Activated CD8-positive, alpha-beta memory T cell treated with anti-CD3 and anti-CD28 coated beads, Interleukin-2, amount 50 U/mL, for 48 hours (primary cell): ENCODE results near the gene ZDHHC8.
A peak's percentile ranks its signal among the peaks of the same experiment; 100 is the strongest.

ENCODE experiments used
- DNase-seq: peaks from one replicate; pipeline ENCODE4 v3.0.0-alpha.2; 2020

ZDHHC8 gene

DNA sequence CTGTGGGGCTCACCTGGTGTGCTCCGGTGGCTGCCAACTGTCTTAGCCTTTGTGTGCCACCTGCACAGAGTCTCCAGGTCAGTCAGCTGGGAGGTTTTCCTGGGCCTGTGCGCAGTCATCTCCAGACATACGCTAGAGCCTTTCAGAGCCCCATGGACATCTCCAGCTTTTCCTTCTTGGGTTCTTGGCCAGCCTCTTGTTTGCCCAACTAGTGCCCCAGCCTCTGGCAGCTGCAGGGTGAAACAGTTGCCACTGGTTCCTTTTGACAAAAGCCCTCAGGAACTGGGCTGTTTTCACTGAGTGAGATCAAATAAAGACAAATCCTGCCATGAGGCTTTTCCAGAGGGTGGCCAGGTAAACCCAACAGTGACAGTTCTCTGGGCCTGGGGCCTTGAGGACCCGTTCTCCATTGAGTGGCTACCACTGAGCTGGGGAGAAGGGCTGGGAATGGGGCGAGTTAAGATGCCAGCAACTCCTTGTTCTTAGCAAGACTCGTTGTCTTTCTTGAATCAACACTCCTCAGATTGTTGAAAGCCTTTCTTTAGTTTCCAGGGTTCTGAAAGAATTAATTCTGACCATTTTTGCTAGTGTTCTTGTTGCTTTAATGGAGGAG lies 32.4 kb upstream of the ZDHHC8 start:
- no peak for DNase-seq

DNA sequence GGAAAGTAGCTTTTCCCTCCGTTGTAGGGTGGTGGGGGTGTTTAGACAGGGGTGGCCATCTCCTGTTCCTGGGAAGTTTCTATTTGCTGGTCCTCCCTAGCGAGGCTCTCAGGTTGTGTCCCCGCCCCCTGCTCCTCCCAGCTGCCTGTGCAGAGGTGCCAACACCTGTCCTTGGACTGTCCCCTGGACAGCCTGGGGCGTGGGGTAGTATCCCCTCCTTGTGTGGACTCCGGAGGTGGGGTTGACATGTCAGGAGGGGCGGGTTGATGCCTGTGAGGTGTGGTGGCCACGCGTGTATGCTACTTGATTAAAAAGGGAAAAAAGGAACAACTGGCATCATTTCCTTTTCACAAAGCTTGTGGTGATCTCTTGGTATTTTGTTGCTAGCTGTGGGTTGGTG lies 30.0 kb upstream of the ZDHHC8 start:
- no peak for DNase-seq

DNA sequence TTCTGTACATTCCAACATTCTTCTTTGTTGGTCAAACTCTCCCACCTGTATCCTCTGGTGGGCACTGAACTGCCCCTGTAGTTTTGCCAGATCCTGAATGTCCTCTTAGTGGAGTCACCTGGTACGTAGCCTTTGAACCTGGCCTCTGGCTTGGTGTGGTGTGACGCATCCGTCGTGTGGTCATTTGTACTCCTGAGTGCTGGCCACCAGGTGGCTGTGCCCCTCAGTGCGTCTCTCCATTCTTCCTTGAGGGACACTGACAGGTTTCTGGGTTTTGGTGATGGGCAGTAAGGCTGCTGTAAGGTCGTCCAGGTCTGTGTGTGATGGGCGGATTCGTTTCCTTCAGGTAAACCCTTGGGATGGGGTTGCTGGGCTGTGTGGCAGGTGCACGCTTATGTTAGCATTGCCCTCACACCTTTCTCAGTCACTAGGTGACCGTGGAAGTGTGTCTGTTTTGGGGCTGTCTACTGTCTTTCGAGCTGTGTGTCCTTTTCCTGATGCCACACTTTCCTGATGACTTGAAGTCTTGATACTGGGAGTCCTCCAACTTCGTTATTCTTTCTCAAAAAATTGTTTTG lies 29.3 kb upstream of the ZDHHC8 start:
- DNase-seq = no peak

DNA sequence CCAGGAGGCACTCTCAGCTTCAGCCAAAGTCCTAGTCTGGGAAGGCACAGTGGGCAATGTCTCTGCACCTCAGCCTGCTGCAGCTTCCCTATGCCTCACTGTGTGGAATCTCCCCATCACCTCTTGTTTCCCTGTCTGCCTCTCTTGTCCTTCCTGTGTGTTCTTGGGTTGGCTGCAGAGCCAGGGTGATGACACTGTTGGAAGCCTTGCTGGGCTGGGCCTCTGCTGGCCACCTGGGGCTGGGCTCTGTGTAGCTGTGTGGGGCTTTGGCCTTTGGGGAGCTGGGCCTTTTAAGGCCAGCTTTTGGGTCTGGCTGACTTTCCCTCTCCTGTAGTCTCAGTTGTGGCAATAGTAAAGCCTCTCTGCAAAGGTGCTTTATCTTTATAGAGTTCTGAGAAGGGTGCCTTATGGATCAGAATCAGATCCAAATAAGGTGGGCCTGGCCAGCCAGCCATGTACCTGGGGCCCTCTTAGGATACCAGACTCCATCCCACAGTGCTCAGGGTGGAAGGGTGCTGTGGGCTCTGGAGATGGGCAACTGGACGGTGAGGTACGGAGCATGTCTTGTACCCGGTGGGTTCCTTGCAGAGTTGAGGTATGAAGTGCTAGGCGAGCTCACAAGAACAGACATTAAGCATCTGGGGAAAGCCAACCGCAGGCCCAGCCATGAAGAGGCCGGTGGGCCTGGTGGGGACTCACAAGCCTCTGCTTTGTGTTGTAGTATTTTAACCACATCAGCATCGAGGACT lies 26.0 kb upstream of the ZDHHC8 start:
- DNase-seq = no peak

DNA sequence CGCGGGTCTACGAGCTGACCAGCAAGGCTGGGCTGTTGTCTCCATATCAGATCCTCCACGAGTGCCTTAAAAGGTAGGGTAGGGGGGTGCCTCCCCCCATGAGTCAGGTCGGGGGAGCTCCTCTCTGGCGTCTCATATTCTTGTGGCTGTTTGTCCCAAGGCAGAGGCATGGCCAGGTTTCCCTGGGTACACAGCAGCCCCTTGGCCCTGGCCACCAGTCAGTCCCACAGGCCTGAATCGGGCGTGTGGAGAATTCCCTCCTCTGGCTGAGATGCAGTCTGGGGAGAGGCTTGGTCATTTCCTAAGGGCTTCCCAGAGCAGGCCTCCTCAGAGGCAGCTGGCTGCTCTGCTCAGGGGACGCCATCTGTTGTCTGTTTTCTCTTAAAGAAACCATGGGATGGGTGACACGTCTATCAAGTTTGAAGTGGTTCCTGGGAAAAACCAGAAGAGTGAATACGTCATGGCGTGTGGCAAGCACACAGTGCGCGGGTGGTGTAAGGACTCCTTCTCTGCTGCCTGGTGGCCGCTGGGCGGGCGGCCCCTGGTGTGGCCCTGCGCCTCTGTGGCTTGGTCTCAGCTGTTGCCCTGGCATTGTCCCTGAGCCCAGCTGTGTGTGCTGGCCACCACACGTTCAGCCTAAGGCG lies 25.3 kb upstream of the ZDHHC8 start:
- no peak for DNase-seq

DNA sequence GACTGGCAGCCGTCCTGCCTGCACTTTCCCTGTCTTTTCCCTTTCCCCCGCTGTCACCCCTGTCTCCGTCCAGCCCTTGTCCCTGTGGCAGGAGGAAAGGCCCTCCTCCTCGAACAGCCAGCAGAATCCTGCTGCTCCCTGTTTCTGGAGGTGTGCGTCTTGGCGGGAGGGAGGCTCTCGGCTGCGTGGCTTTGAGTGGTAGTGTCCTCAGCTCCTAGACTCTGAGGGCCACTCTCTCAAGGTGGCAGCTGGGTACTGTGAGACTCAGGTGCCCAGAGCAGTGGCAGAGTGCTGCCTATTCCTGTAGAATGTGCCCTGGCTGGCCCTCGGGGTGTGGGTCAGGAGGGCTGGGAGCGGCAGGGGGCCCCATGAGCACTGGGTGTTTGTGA lies 24.8 kb upstream of the ZDHHC8 start:
- no peak for DNase-seq

DNA sequence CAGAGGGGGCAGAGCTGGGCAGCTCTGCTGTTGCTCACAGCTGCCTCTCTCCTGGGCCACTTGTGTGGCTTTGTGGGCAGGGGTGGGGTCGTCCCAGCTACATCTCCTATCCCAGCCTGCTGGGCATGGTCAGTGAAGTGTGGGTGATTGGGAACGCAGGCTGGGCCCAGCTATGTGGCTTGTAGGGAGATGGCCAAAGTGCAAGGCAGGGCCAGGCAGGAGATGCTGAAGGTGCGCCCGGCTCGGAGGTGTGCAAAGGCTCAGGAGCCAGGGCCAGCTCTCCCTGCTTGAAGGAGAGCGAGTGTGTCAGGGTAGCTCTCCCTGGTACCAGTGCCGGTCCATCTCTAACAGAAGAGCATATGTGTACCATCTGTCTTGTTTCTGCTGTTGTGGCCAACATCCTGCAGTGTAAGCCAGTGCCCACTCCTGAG lies 24.1 kb upstream of the ZDHHC8 start:
- DNase-seq = no peak

DNA sequence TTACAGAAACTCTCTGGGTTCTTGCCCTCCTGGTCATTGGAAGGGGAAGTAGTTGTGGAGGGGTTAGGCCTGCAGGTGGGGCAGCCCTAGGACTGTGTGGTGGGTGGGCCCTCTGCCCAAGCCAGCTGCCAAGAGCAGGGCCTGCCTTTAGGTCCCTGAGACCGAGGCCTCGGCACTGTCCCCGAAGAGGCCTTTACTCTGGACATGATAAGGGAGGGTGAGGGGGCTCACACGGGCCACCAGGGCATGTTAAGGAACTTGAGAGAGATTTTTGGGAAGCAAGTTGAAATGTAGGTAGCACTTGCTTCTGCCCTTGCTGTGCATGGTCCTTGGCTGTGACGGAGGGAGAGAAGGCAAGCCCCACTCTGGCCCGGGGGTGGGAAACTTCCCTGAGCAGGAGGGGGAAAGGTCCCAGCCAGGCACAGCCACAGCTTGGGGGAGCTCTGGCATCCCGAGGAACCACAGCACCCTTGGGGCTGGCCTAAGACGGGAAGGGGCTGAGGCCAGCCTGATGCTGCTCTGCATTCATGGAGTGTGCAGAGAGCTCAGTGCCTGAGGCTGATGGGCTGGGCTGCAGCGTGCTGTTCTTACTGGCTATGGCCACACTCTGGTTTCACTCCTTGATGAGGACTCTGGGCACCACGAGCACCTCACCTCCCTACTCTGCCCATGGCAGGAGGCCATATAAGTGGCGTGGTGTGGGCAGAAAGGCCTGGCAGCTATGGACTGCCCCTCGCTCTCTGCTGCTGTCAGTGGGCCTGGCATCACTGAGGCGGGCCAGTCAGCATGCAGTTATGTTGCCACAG lies 23.4 kb upstream of the ZDHHC8 start:
- no peak for DNase-seq

DNA sequence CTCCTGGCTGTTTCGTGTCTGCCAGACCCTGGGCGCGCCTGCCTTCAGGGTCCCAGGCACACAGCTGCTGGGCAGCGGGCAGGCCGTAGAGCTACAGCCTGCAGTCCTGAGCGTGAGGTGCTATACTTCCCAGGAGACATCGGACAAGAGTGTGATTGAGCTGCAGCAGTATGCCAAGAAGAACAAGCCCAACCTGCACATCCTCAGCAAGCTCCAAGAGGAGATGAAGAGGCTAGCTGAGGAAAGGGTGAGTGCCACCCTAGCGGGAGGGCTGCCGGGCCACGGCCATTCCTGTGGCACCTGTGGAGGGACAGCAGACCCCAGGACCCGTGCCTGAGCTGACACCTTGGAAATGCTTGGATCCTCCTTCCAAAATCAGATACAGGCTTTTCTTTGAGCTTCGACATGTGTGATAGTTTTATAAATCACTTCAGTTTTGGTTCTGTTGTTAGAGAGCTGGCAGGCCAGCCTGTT lies 22.8 kb upstream of the ZDHHC8 start:
- no peak for DNase-seq

DNA sequence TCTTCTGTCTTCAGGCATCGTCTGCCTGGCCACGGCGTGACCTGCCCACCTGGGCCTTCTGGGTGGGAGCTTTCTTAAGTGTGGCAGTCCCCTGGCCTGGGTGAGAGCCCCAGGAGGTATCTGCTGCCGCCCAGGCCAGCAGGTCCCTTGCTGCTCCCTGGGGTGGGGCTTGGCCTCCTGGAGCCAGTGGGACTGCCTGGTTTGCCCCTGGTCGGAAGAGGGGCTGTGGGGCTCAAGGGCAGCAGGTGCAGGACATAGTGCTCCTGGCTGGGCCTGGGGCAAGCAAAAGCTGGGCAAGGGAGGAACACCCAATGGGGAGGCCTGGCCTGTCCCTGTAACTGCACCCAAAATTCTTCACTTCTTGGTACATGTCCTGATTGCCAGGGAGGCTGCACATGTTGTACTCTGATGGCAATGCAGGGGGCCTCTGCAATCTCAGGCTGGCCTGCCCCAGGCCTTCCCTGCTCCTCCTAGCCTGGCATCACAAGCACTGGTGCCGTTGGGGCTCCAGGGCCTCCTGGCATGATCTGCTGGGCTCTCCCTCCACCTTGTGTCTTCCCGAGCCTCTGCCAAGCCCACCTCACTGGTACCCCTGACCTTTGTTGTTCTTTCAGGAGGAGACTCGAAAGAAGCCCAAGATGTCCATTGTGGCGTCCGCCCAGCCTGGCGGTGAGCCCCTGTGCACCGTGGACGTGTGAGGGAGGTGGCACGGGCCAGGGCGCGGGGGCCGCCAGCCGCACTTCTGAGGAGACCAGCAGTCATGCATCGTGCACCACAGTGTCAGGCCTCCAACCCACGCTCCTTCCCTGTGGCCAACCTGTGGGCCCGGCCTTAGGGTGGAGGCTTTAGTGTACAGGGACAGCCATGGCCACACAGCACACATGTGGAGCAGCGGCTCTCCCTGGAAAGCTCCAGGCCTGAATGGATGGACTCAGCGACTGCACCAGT lies 21.9 kb upstream of the ZDHHC8 start:
- no peak for DNase-seq

DNA sequence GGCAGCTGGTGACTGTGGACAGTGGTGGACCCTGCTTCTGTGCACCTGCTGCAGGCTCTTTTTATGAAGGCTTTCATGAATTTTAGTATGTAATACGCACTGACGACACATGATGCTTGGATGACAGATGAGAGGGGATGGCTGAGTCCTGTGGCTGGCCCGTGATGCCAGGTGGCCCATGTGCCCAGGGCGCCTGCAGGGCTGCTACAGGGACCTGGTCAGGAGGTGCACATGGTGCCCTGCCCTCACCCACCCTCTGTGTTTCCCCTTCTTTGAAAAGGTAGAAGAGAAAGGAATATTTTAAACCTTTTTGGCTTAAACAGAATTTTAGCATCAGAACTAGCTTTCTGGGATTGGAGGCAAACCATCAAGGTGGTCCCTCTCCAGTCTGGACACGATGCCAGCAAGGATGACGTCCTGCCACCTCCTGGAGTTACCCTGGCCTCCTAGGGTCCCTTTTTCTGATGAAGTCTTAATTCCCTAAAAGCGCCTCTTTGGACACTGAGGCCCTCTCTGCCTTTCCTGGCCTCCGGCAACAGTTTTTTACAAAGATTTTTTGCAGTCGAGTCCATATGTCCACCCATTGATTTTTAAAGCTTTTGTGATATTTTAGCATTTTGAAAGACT lies 21.1 kb upstream of the ZDHHC8 start:
- no peak for DNase-seq

DNA sequence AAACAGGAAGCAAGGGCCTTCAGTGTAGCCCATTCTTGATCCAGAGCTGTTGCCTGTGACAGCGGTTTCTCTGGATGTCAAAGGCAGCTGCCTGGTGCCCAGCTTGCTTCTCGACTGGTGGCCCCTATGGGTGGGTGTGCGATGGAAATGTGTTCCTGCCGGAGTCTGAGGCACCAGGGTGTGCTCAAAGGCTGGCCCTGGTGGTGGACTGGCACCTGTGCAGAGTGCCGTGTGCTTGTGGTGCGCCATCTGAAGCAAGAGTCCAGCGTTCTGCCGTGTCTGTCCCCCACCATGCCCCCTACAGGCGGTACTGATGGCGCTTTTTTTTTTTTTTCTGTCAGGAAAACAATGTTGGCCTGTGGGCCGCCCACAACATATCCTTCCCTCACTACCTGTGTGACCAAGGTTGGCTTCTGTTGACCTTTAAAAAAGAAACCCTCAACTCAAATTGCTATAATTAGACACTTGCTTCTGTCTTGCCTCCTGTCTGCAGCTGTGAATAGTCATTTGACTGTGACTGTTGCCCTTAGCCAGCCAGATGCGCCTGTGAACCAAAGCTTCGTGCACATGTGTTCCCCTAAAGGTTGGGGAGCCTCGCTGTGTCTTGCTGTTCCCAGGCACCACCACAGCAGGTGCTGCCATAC lies 20.4 kb upstream of the ZDHHC8 start:
- peak; percentile 69 for DNase-seq

DNA sequence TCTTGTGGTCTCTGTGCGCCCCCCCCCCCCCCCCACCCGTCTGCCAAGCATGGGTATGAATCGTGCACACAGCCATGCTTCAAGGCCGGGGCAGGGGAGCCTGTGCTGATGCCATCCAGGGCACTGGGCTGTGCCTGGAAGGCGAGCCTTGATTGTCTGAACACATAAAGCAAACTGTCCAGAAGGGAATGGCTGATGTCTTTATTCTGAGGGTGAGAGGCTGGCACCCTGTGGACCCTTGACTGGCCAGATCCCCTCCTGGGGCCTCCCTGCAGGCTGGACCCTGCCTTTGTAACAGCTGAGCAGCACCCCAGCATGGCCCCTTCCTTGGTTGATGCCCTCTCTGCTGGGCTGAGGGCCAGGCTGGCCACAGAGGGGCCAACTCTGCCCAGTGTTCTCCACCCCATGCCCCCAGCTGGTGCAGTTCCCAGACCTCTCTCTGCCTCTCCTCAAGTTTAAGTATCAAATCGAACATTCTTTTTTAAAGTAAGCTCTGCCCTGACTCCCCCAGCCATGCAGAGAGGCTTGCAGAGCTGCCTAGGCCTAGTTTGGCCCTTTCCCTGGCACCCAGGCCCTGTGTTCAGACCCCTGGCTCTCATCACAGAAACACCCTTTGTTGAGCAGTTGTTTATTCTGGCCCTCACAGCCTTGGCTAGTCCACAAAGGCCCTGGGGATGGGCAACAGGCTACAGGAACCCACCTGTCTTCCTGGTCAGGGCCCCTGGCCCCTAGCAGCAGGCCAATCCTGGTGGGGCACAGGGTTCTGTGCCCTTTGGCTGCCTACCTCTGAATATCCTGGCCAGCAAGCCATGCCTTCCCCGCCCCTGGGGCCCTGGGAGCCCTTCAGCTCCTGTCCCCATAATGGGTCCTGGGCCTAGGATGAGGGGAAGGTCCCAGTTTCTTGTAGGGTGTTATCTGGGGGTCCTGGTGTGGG lies 19.6 kb upstream of the ZDHHC8 start:
- no peak for DNase-seq

DNA sequence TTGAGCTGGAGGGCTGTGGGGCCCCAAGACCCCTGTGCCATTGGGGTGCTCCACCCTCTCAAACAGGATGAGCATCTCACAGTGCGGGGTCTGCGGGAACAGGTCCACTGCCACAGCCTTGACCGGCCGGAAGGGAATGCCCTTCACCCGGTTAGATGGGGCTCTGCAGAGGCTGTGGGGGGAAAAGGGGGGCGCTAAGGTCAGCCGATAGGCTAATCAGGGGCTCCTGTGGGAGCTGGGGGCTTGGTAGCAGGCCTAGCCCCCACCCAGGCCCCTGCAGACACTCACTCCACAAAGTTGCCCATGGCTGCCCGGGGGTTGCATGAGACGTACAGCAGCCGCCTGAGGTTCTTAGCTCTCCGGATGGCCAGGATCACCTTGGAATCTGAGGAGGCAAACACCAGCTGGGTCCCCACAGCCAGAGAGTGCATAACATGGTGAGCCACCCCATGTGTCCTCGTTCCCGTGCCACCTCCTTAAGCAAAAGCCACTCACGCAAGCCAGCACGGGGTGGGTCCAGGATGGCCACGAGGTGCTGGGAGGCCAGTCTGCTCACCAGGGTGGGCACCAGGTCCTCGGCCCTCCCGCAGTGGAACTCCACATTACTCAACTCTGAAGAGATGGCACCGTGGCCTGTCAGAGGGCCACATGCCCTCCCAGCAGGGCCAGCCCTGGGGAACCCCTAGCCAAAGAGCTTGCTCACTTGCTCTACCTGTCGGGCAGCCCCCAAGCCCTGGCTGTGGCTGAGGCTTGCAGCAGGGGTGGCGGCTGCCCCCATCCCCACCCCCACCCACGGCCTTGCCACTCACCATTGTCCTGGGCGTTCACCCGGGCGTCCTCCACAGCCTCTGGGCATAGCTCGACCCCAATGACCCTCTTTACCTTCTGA lies 18.7 kb upstream of the ZDHHC8 start:
- DNase-seq = no peak

DNA sequence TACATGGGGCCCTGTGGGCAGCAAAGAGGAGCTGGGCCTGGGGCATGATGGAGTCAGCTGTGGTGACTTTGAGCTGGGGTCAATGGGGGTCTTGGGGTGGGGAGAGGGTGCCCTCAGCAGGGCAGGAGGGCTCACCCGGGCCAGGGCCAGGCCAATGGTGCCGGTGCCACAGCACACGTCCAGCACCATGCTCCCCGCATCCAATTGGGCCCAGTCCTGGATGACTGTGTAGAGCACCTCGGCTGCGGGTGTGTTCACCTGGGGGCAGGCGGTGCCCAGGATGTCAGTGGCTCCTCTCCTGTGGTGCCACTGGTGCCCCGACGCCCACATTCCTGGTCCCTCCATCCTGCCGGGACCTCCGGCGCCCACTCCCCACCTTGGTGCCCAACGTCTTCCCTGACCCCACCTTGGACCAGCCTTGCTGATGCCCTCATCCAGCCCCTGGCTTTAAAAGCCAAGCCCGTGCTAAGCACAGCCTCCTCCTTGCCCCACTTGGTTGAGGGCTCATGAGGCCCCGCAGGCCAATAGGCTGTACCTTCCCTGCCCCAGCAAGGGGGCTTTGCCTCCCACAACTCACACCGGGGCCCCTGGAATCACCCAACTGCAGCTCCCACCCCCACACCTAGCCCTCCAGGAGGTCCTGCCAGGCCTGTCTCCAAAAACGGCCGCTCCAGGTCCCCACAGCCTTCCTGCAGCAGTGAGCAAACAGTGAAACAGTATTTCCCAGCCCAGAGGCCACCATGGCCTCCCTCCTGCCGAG lies 17.9 kb upstream of the ZDHHC8 start:
- DNase-seq = no peak

DNA sequence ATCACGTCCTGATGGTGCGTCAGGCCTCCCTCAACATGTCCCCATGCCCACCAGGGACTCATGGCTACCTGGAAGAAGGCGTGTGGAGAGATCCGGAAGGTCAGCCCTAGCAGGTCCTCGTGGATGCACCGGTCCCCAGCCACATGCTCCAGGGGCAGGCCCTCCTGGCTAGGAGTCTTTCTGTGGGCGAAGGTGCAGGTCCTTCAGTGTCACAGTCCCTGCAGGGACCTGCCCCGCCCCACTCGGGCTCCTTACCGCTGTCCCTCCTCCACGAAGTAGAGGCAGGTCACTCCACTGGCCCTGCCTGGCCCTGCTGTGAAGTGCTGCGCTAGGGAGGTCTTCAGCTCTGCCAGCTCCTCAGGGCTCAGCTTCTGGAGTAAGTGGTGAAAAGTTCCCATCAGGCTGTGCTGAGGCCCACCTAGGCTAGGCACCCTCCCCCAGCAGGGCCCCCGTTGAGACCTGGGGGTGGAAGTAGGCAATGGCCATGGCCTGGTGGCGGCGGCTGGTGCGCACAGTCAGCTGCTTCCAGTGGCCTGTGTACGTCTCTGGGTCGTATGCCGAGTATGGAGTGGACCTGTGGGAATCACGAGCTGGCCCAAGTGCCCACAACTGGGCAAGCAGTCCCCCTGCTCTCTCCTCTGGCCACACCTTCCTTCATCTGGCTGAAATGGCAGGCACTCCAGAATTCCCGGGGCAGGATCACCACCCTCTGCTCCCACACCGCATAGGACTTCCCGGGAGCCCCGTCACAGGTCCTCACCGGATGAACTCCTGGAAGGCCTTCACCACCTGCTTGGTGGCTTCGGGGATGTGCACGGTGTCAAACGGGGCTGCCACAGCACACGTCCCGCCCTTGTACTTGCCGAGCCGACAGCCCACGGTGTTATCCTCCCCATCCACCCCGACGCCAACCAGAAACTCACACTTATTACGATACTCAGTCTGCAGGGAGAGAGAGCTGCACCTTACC lies 16.8 kb upstream of the ZDHHC8 start:
- DNase-seq = no peak
